Choroid plexus epithelial cell (primary cell): Measurements from ENCODE around the gene CA9.

Experiments
- DNase-seq: peaks from one replicate; pipeline ENCODE4 v3.0.0-alpha.2; 2010; ENCODE audit warnings: low read depth
- H3K4me3 ChIP-seq: 2 replicates; pipeline ENCODE4 v1.5.1; 2011; ENCODE audit warnings: low read depth, mild to moderate bottlenecking, control low read depth, low read length, moderate library complexity
- TF ChIP-seq, protein P1 (sequence below): conservative IDR thresholded peaks from 2 replicates; pipeline ENCODE4 v1.5.1; 2011; ENCODE audit warnings: low read depth, mild to moderate bottlenecking, control low read depth, inconsistent platforms, low read length, moderate library complexity

The CA9 gene

DNA sequence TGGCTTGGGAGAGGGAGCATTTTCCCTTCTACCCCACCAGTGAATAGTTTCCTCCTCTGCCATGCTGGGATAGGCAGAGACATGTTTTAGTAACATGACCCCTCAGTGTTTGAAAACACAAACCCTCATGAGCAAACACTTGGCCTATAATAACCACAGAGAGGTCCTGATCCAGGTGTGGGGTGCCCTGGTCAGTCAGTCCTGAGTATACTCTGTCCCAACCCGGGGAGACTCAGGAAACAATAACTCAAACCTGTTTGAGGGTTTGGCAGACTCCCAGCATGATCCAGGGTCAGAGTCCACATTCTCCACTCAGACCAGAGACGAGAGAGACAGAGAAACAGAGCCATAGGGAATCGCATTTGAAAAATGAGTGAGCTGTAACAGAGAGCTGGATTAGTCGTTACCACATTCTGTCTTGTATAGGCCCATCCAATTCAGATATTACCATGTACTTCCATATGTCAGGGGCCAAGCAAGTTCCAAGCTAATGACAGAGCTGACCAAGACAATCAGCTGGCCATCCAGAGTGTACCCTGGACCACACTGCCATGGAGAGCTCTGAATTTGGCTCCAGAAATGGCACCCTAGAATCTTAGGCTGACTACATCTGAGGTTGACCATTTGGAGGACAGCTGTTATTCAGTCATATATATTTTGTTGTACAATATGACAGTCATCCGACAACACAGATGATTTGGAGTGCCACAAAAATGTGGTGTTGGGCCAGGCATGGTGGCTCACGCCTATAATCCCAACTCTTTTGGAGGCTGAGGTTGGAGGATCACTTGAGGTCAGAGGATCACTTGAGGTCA lies 4.2 kb upstream of the CA9 start:
- DNase-seq, result peak; percentile 83
- H3K4me3 ChIP-seq, result no peak overlapping the region
- TF ChIP-seq, protein P1, sequence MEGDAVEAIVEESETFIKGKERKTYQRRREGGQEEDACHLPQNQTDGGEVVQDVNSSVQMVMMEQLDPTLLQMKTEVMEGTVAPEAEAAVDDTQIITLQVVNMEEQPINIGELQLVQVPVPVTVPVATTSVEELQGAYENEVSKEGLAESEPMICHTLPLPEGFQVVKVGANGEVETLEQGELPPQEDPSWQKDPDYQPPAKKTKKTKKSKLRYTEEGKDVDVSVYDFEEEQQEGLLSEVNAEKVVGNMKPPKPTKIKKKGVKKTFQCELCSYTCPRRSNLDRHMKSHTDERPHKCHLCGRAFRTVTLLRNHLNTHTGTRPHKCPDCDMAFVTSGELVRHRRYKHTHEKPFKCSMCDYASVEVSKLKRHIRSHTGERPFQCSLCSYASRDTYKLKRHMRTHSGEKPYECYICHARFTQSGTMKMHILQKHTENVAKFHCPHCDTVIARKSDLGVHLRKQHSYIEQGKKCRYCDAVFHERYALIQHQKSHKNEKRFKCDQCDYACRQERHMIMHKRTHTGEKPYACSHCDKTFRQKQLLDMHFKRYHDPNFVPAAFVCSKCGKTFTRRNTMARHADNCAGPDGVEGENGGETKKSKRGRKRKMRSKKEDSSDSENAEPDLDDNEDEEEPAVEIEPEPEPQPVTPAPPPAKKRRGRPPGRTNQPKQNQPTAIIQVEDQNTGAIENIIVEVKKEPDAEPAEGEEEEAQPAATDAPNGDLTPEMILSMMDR, result no peak

DNA sequence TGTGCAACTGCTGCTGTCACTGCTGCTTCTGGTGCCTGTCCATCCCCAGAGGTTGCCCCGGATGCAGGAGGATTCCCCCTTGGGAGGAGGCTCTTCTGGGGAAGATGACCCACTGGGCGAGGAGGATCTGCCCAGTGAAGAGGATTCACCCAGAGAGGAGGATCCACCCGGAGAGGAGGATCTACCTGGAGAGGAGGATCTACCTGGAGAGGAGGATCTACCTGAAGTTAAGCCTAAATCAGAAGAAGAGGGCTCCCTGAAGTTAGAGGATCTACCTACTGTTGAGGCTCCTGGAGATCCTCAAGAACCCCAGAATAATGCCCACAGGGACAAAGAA lies 265 bp downstream of the CA9 start:
- TF ChIP-seq, protein P1, result no peak
- no peak for DNase-seq
- no peak overlapping the region for H3K4me3 ChIP-seq

DNA sequence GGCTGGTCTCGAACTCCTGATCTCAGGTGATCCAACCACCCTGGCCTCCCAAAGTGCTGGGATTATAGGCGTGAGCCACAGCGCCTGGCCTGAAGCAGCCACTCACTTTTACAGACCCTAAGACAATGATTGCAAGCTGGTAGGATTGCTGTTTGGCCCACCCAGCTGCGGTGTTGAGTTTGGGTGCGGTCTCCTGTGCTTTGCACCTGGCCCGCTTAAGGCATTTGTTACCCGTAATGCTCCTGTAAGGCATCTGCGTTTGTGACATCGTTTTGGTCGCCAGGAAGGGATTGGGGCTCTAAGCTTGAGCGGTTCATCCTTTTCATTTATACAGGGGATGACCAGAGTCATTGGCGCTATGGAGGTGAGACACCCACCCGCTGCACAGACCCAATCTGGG lies 1.5 kb downstream of the CA9 start:
- DNase-seq, result no peak
- TF ChIP-seq, protein P1, result no peak
- peak overlapping the region; percentile 59 for H3K4me3 ChIP-seq

DNA sequence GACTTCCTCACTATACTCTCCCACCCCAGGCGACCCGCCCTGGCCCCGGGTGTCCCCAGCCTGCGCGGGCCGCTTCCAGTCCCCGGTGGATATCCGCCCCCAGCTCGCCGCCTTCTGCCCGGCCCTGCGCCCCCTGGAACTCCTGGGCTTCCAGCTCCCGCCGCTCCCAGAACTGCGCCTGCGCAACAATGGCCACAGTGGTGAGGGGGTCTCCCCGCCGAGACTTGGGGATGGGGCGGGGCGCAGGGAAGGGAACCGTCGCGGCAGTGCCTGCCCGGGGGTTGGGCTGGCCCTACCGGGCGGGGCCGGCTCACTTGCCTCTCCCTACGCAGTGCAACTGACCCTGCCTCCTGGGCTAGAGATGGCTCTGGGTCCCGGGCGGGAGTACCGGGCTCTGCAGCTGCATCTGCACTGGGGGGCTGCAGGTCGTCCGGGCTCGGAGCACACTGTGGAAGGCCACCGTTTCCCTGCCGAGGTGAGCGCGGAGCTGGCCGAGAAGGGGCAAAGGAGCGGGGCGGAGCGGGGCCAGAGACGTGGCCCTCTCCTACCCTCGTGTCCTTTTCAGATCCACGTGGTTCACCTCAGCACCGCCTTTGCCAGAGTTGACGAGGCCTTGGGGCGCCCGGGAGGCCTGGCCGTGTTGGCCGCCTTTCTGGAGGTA lies 2.1 kb downstream of the CA9 start:
- H3K4me3 ChIP-seq, result peak overlapping the region; percentile 59
- TF ChIP-seq, protein P1, result no peak
- no peak for DNase-seq

DNA sequence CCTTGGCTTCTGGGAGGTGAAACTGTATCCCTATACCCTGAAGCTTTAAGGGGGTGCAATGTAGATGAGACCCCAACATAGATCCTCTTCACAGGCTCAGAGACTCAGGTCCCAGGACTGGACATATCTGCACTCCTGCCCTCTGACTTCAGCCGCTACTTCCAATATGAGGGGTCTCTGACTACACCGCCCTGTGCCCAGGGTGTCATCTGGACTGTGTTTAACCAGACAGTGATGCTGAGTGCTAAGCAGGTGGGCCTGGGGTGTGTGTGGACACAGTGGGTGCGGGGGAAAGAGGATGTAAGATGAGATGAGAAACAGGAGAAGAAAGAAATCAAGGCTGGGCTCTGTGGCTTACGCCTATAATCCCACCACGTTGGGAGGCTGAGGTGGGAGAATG lies 5.4 kb downstream of the CA9 start:
- H3K4me3 ChIP-seq, result no peak overlapping the region
- DNase-seq, result no peak
- TF ChIP-seq, protein P1, result no peak

DNA sequence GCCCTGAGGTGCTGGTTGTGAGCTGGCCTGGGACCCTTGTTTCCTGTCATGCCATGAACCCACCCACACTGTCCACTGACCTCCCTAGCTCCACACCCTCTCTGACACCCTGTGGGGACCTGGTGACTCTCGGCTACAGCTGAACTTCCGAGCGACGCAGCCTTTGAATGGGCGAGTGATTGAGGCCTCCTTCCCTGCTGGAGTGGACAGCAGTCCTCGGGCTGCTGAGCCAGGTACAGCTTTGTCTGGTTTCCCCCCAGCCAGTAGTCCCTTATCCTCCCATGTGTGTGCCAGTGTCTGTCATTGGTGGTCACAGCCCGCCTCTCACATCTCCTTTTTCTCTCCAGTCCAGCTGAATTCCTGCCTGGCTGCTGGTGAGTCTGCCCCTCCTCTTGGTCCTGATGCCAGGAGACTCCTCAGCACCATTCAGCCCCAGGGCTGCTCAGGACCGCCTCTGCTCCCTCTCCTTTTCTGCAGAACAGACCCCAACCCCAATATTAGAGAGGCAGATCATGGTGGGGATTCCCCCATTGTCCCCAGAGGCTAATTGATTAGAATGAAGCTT lies 6.1 kb downstream of the CA9 start:
- no peak overlapping the region for H3K4me3 ChIP-seq
- no peak for DNase-seq
- TF ChIP-seq, protein P1, result no peak
